Measurements from ENCODE around the gene PDZRN3. TPM values are rescaled to one million over a fixed set of nuclear protein-coding genes. Genes with fewer than 3 reads are reported as not detected.

The PDZRN3 gene
- total and polyA plus RNA-seq, 2 donors (not counting 1 experiment from before 2014, with no cell fraction given): 14.6 to 56.3 TPM

GRCh38 chr3:73461547-73461946, 163.2 kb downstream of the PDZRN3 start:
- peaks cover 8% of the 10 kb centered on the region for H3K4me1 ChIP-seq (ENCODE audit: control insufficient read depth, extremely low read depth, insufficient read depth, low read length)
- H3K27ac ChIP-seq (ENCODE audit: insufficient read depth, low read length): no peak overlapping the region
- no peak for TF ChIP-seq EZH2 (IDR thresholded peaks at IDR 0.05; ENCODE audit: low read length, missing control alignments)
- no peak for TF ChIP-seq CTCF (conservative IDR thresholded peaks at IDR 0.05 in 1 of 2, IDR thresholded peaks at IDR 0.05 in 1 of 2; ENCODE audit: low read depth in 1 of 2, low read length in 2 of 2)
- no peak overlapping the region for H2AFZ ChIP-seq (ENCODE audit: low read length)
- H3K4me3 ChIP-seq (replicated peaks in 1 of 4; ENCODE audit: control extremely low read depth in 1 of 4, insufficient read depth in 1 of 4, low read depth in 3 of 4, low read length in 4 of 4): no peak overlapping the region
- peak in 1 of 2 donors; percentile 87 for DNase-seq (ENCODE audit: low read depth in 2 of 2)
- no peaks in the 10 kb centered on the region for H3K9me3 ChIP-seq (ENCODE audit: control insufficient read depth, insufficient read depth, low read depth, low read length)
- no peak overlapping the region for H3K4me2 ChIP-seq (ENCODE audit: extremely low read depth, insufficient read depth, low read length)
- H3K36me3 ChIP-seq (ENCODE audit: control insufficient read depth, insufficient read depth, low read length): no peaks in the 10 kb centered on the region
- no peaks in the 10 kb centered on the region for H3K79me2 ChIP-seq (ENCODE audit: control insufficient read depth, insufficient read depth, low read length)
- no peaks in the 10 kb centered on the region for H4K20me1 ChIP-seq (ENCODE audit: control insufficient read depth, extremely low read depth, insufficient read depth, low read length)
- H3K9ac ChIP-seq (ENCODE audit: insufficient read depth, low read length): no peak overlapping the region
- H3K27me3 ChIP-seq (ENCODE audit: control insufficient read depth, insufficient read depth, low read length): no peaks in the 10 kb centered on the region

- Histone ChIP-seq H3K9me3 (ENCODE audit: control insufficient read depth, insufficient read depth, low read depth, low read length) (no peaks in the 10 kb centered on the region), H3K4me1 (ENCODE audit: control insufficient read depth, extremely low read depth, insufficient read depth, low read length) (peaks cover 8% of the 10 kb centered on the region), H4K20me1 (ENCODE audit: control insufficient read depth, extremely low read depth, insufficient read depth, low read length) (no peaks in the 10 kb centered on the region), H2AFZ (ENCODE audit: low read length) (no peak overlapping the region), H3K36me3 (ENCODE audit: control insufficient read depth, insufficient read depth, low read length) (no peaks in the 10 kb centered on the region), H3K4me3 (replicated peaks in 1 of 4; ENCODE audit: control extremely low read depth in 1 of 4, insufficient read depth in 1 of 4, low read depth in 3 of 4, low read length in 4 of 4) (no peak overlapping the region), H3K9ac (ENCODE audit: insufficient read depth, low read length) (no peak overlapping the region), H3K4me2 (ENCODE audit: extremely low read depth, insufficient read depth, low read length) (no peak overlapping the region), H3K27ac (ENCODE audit: insufficient read depth, low read length) (no peak overlapping the region), H3K79me2 (ENCODE audit: control insufficient read depth, insufficient read depth, low read length) (no peaks in the 10 kb centered on the region), H3K27me3 (ENCODE audit: control insufficient read depth, insufficient read depth, low read length) (no peaks in the 10 kb centered on the region)
- no peak for DNase-seq (ENCODE audit: low read depth in 2 of 2)
- TF ChIP-seq CTCF (conservative IDR thresholded peaks at IDR 0.05 in 1 of 2, IDR thresholded peaks at IDR 0.05 in 1 of 2; ENCODE audit: low read depth in 1 of 2, low read length in 2 of 2) (no peak), EZH2 (IDR thresholded peaks at IDR 0.05; ENCODE audit: low read length, missing control alignments) (no peak)
Observed at GRCh38 chr3:73459711-73460110, 165.0 kb downstream of the PDZRN3 start.

GRCh38 chr3:73453666-73454065, 171.1 kb downstream of the PDZRN3 start:
- Histone ChIP-seq H3K9ac (ENCODE audit: insufficient read depth, low read length) (no peak overlapping the region), H3K36me3 (ENCODE audit: control insufficient read depth, insufficient read depth, low read length) (no peaks in the 10 kb centered on the region), H3K27me3 (ENCODE audit: control insufficient read depth, insufficient read depth, low read length) (no peaks in the 10 kb centered on the region), H3K9me3 (ENCODE audit: control insufficient read depth, insufficient read depth, low read depth, low read length) (no peaks in the 10 kb centered on the region), H3K27ac (ENCODE audit: insufficient read depth, low read length) (no peak overlapping the region), H3K4me1 (ENCODE audit: control insufficient read depth, extremely low read depth, insufficient read depth, low read length) (no peaks in the 10 kb centered on the region), H2AFZ (ENCODE audit: low read length) (no peak overlapping the region), H4K20me1 (ENCODE audit: control insufficient read depth, extremely low read depth, insufficient read depth, low read length) (no peaks in the 10 kb centered on the region), H3K4me3 (replicated peaks in 1 of 4; ENCODE audit: control extremely low read depth in 1 of 4, insufficient read depth in 1 of 4, low read depth in 3 of 4, low read length in 4 of 4) (no peak overlapping the region), H3K4me2 (ENCODE audit: extremely low read depth, insufficient read depth, low read length) (no peak overlapping the region), H3K79me2 (ENCODE audit: control insufficient read depth, insufficient read depth, low read length) (no peaks in the 10 kb centered on the region)
- DNase-seq (ENCODE audit: low read depth in 2 of 2): peak; percentile 34 to 91
- TF ChIP-seq EZH2 (IDR thresholded peaks at IDR 0.05; ENCODE audit: low read length, missing control alignments): no peak
- no peak for TF ChIP-seq CTCF (conservative IDR thresholded peaks at IDR 0.05 in 1 of 2, IDR thresholded peaks at IDR 0.05 in 1 of 2; ENCODE audit: low read depth in 1 of 2, low read length in 2 of 2)

All from fibroblast of lung (primary cell).